GM12874 (cell line): Measurements from ENCODE around the gene ATP9B.

Experiments
- CTCF ChIP-seq: IDR thresholded peaks from 2 replicates; pipeline ENCODE4 v1.5.1; 2011; ENCODE audit warnings: low read depth, mild to moderate bottlenecking, control low read depth, low read length, moderate library complexity; ENCODE audit not compliant: insufficient read depth

The ATP9B gene

GRCh38 chr18:79200546-79201268 lies 131.5 kb downstream of the ATP9B start:
- no peak for TF ChIP-seq CTCF

GRCh38 chr18:79203017-79203605 lies 133.9 kb downstream of the ATP9B start:
- TF ChIP-seq CTCF = no peak

GRCh38 chr18:79204889-79205807 lies 136.0 kb downstream of the ATP9B start:
- no peak for TF ChIP-seq CTCF

GRCh38 chr18:79206444-79206843 lies 137.2 kb downstream of the ATP9B start:
- no peak for TF ChIP-seq CTCF

- TF ChIP-seq CTCF = no peak
These were observed 139.7 kb downstream of the ATP9B start for GRCh38 chr18:79208906-79209305.

GRCh38 chr18:79210002-79210910 lies 141.1 kb downstream of the ATP9B start:
- no peak for TF ChIP-seq CTCF
